NCI-H446 treated with DMSO at 0.1 percent for 48 hours (cell line): ENCODE measurements around the gene LOXL4.

ENCODE experiments used
- DNase-seq: peaks from one replicate; lab custom pipeline; 2025; lab: John Stamatoyannopoulos, UW

The LOXL4 gene

DNA sequence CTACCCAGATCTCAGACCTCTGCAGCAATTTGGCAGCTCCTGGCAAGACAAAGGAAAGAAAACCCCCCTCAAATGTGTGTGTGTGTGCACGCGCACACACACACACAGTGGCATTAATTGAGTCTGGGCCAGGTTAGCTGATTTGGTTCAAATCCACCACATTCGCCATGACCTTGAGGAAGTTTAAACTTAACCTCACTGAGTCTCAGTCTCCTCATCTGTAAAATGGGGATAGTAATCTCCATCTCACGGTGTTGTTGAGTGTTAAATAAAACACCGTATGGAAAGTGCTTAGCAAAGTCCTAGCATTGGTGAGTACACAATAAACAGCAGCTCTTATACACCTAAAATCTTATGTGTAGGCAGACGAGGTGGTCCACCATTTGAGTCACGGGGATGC, 4.9 kb downstream of the LOXL4 start:
- DNase-seq = no peak

DNA sequence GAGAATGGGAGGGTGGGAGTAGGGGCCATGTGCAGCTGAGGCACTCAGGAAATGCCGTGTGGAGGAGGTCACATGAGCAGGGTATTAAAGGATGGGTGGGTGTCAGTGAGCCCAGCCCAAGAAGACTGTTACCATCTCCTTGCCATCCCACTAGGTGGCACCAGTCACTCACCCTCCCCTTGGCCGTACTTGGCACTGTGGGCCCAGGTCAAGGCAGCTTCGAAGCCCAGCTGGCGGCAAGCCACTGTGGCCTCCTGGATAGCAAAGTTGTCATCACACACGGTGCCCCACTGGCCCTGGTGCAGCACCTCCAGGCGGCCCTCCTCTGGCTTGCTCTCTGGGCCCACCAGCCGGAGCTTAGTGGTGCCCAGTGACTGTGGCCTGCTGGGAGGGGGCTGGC, 5.4 kb downstream of the LOXL4 start:
- DNase-seq = no peak

DNA sequence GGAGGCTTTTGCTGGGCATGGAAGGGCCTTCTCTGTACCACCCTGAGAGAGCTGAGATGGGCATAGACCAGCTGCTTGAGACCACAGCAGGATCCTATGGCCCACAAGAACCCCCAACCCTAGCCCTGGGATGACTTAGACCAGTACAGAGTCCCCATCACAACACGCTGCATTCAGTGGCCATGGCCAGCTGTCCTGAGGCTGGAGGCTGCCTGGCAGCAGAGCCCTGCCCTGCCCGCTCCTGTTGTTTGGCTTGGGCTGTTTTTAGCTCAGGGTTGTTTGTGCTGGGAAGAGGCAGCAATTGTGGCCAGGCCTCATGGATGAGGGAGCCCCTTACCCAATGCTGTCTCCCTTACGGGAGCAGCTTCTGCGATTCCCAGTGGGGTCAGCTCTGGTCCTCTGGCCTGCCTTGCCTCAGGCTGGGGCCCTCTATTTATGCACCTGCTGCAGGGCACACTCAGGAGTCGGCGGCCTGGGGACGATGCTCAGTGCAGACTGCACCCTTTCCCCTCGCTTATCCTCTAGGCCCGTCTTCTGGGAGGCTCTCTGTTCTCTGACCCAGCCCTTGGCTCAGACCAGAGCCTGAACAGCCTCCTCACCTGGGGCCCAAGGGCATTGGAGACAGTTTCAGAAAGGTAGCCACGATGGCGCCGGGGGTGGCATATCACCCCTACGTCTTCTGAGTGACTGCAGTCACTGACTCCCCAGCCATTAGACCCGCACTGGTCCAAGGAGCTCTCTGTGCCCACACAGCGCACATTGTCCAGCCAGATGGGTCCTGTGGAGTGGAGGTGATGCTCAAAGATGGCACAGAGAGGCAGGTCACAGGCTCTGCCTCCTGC, 6.3 kb downstream of the LOXL4 start:
- DNase-seq = peak; percentile 32

DNA sequence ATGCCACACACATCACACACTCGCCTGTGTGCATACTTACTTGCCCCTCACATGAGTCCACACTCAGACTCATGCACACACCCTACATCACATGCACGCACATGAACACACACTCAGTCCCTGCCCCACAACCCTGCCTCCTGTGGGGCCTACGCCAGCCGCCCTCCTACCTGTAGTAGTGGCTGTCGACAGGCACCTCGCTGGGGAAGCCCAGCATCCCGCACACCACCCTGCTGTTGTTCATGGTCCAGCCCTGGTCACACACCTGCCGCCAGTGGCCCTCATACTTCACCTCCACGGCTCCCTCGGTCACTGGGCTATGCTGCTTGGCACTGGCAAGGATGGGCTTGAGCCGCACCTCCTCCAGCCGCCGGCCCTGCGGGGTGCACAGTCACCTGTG, 7.2 kb downstream of the LOXL4 start:
- no peak for DNase-seq

DNA sequence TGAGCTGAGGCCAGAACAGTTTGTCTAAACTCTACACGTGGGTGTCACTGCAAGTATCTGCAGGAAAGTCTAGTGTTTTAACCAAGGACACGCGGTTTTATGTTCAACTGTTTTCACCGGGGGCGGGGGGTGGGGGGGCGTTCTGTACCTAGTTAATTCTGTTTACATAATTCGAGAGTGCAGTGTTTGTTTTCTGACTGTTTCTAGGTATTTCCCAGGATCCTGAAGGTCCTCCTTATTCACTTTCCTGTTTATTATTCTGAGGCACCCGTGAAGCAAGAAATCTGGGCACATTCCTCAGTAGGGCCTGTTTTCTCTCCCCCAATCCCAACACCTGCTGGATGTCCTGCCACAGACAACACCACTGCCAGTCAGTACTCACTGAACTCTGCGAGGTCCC, 7.6 kb downstream of the LOXL4 start:
- DNase-seq = no peak

DNA sequence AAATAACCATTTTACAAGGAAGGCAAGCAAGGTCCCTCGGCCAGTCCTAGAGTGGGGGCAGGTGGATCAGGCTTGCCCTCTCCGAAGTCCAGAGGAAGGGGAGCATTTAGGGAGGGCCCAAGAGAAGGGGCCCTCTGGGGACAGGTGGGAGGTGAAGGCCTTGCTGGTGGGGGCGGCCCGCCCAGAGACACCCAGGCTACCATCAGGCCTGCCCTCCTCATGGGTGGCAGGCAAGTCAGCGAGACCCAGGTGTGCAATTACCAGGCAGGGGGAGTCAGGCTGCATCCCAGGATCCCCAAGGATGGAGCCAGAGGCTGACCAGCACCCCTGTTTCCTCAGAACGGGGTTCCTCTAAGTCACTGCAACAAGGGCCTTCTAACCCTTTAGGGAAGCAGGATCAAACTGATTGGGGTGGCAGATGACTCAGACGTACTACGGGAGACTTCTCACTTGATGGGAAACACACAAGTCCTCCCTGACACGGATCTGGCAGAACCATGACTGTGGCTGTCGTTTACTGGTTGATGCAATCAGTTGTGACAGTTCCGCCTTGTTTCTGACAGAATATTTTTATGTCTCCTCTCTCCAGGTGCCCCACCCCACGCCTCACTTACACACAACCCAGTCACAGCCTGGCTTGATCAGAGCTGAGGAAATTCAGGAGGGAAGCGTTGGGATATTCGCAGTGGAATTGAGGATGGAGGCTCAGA, 8.2 kb downstream of the LOXL4 start:
- DNase-seq = no peak

DNA sequence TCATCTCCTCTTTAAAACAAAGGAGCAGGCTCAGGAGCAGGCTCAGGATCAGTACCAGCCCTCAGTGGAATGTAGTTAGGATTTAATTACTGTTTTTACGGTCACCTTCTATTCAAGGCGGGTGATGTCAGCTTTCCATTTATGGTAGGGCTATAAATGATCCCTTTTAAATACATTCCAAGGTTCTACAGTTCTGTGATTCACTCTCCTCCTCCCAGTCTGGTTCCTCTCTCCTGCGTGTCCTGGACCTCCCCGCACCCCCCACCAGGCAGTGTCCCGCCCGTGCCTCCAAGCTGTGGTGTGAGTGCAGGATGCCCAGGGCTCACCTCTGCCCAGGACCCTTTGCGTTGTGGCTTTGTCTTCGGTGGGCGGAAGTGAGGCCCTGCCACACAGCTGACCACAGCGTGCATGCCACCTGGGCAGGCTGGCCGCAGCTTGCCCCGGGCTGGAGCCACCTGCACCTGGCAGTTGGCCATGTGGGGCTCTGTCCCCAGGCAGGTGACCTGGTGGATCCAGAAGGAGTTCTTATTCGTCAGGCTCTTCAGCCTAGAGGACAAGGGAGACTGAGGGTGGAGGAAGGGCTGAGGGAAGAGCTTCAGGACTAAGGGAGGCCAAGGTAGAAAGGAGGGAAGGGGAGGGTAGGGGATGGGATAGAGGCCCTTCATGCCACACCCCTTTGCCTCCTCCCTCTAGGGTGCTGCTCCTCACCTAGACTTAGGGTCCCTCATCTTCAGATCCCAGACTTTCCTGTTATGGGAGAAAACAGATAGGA, 9.1 kb downstream of the LOXL4 start:
- DNase-seq = no peak

DNA sequence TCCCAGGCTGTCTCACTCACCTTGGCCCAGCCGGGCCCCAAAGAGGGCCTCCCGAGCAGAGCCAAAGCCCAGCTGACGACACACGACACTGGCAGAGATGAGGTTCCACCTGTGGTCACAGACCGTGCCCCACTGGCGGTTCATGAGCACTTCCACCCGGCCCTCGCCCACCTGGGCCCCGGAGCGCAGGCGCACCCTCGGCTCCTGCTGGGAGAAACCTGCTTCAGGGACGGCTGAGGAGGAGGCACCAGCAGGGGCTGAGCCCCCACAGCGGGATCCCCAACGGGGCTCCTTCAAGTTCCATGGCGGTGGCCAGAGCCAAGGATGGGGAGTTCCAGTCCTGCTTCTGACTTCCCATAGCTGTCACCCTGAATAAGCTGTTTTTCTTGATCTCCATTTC, 10.0 kb downstream of the LOXL4 start:
- no peak for DNase-seq

DNA sequence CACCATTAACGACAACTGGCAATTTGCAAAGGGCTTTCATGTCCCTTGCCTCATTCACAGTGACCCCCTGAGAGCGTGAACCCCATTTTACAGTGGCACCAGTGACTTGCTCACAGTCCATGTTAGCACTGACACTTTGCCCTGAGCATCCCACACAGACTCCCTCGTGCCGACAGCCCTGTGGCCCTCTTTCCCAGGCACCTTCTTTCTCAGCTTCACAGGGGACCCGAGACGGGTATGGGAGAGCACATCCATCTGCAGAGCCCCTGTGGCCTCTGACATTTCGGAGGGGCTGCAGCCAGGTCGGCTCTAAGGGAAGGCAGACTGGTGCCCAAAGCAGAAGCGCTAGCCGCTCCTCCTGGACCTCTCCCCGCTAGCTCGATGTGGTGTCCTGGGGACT, 10.8 kb downstream of the LOXL4 start:
- no peak for DNase-seq

DNA sequence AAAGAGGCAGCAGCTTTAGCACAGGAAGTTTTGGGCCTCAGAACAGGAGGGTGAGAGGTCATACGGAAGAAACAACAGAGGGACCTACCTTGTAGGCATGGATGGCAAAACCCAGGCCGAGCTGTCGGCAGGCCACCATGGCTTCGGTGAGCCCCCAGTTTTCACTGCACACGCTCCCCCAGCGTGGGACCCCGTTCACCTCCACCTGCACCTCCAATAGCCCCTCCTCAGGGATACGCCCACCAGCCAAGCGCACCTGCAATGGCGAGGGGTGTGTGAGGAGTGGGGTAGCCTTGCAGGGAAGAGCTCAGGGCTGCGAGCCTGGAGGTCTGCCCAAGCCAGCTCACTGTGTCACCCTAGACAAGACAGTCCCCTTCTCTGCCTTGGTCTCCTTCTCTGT, 11.3 kb downstream of the LOXL4 start:
- DNase-seq = no peak

DNA sequence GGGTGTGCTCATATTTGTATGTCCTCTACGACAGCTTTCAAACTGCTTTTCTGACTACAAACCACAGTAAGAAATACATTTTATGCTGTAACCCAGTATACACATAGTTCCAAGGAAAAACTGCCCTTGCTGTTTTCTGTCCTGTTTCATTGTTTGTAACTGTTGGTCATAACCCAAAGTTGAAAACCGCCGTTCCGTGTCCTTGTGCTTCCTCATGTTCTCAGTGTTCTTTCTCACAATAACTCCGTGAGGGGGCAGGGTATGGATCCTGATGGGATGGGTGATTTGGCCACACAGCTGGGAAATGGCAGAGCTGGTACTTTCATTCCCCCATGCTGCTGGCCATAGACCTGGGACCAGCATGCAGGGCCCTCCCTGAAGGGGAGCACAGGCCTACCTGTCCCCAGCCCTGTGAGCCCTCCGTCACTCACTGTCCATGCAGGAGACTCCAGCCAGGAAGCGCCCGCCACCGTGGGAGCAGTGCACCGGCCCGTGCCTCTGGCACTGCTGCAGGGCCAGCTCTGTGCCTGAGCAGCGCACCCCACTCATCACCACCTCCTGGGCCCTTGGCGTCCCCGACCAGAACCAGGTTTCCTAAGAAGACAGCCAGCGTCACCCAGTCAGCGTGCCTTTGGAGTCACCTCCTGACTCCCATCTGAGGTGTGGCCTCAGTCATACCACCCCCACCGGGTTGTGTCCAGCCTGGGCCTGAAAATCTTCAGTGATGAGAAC, 12.7 kb downstream of the LOXL4 start:
- no peak for DNase-seq

DNA sequence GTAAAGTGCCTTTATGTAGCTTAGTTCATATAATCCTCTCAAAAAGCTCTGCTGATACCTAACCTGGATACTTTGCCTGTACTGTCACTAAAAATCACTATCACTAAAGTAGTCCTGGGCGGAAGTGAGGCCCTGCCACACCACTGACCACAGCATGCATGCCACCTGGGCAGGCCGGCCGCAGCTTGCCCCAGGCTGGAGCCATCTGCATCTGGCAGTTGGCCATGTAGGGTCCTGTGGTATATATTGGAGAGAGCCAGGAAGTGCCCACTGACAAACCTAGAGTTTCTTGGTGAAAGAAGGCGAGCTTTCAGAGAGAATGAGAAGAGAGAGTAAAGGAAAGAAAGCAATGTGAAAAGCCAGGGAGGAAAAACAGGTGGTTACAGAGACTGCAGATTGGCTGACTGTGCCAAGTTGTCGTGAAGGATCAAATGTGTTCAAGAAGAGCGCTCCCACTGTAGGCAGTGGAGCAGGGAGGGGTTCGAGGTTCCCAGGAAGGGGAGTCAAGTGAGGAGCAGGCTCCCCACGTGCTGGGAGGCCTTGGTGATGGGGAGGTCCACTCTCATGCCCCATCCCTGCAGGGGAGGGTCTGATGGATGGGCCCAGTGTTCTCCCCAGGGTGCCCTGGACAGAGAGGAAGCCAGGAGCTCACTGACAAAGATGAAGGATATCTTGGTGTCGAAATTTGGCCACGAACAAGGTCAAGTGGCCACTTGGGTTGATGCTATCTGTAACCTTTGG, 13.6 kb downstream of the LOXL4 start:
- no peak for DNase-seq

DNA sequence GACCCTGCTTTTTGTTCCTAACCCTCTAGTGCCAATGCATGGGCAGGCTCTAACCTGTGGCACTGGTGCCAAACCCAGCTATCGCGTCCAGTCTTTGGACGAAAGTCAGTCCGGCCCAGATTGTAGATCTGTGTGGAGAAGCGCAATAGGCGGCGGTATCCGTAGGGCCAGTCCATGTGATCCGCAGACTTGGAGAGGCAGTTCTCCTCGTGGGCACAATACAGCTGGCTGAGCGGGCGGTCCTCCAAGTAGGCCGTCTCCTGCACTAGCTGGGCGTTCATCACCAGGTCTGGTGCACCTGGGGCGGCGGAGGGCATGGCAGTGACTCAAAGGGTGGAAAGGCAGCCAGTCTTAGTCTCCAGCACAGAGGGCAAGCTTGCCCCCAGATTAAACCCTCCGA, 14.5 kb downstream of the LOXL4 start:
- no peak for DNase-seq

DNA sequence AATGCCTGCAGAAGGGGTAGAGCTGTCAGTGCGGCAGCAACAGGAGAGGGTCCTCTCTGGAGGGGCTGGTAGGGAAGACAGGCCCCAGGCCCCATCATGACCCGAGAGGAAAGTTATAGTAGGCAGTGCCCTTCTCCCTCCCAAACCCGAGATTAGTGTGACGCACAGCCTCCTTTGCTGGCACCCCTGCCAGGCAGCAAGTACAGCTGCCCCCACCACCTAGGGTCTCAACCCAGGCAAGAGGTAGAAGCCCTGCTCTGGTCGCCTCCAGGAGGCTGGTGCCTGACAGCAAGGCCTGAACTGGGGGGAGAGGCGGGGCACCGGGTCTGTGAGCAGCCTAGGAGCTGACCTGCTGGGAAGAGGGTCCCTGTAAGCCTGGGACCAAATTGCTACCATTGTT, 15.5 kb downstream of the LOXL4 start:
- DNase-seq = no peak

DNA sequence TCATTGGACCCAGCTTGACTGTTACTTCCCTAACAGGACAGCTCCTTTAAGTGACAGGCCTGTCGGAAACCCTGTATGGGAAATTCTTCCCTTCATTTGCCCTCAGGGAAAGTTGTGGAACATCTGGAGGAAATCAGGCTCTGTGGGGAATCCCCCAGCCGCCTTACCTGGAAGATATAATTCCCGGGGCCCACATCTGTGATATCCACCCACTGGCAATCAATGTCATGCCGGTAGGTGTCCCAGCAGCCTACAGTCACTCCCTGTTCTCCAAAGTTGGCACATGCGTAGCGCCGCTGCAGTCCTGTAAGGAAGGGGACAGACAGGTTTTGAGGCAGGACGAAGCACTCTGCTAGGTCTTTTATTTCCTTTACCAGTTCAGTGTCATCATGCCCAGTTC, 16.6 kb downstream of the LOXL4 start:
- no peak for DNase-seq

DNA sequence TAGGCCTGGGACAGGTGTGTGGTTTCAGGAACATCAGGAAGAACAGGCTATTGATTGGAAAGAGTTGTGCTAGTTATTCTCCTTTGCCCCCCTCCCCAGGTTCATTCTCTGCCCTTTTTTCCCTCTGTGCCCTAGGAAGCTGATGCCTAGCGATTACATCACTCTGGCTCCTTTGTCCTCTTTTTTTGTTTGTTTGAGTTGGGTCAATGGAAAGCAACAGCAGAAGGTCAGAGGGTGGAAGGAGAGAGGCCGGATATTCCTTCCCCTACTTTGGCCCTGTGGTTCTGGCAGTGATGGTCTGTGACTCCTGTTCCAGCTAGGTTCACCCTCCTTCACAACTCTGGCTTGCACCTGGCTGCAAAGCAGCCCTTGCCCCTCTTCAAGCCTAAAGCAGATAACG, 18.9 kb downstream of the LOXL4 start:
- DNase-seq = no peak

DNA sequence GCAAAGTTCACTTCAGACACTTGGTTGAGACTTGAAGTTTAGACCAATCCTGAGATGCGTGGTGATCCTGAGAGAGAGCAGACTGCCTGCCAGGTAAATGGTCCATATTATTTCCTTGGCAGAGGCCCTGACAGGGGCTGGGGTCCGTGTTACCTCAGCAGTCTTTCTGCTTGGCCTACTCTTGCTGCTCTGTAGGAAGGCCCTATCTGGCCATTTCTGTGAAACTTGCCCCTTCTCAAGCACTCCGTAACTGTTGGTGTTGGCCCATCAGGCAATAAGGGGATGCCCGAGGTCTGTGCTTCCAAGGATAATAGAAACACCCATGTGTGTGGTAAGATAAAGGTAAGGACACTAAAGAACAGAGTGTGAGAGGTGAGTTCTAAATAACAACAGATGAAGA, 20.0 kb downstream of the LOXL4 start:
- no peak for DNase-seq

DNA sequence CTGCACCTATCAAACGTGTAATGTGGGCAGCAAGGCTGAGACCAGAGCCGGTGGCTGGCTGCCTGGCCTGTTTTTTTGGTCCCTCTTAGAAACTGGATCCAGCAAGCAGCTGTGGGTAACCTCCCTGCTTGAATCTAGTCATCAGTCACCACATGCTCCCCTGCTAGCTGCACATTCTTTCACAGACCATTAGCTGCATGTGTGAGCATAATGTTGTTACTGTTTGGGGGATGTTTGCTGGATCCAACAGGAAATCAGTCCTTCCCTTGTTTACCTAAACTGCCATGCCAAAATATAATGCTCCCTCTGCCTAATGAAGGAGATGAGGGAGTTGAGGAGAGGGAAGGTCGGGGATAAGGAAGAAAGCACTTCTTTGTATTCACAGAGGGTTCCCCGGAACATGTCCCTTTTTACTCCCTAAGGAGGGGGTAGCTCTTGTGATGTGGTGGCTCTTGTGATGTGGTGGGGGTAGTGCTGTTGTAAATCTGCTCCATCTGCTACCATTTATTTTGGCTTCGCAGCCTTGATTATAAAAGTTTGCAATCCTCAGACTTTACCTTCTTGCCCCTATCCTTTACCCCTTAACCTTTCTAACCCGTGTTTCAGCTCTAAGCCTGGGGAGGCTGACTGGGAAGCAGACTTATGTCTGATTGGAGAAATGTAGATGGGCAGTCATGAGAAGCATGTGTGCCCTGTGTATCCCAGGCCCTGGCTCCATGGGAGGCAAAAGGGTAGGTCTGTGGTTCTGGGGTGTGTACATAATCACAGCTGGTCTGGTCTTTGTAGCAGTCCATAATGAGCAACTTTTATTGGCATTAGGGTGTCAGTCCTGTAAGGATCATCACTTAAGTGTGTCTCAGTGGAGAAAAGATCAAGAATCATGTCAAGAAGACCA, 20.8 kb downstream of the LOXL4 start:
- DNase-seq = peak; percentile 31

DNA sequence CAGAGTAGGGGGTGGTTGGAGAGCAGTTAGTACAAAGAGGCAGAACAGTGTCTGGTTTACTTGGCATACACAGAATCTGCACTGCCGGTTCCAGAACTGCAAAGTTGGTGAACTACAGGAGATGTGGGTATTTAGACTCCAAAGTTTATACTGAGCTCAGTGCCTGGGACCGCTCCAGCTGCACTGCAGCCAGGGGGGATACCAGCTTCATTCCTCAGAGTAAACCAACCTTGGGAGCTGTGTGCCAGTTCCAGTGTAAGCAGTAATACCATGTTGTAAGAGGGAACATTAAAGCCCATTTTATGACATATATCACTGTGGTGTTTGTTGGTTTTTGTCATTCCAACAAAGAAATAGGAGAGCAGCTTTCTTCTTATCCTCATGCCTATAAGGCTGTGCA, 23.4 kb downstream of the LOXL4 start:
- no peak for DNase-seq

DNA sequence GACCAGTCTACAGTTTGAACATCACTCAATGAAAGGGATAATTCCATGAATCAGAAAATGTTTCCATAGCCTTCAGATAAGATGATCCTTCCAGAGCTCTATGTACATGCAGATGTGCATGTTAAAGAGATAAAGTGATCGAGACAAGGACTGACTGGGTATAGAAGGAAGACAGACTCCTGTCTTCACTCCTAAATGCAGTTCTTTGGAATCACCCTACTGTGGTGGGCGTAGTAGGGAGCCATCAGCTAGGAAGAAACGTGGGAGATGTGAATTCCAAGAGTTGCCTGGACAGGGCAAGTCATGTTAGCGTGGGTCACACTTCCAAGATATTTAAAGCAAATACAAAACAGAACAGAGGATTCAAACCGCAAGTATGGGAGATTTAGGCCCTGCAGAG, 23.9 kb downstream of the LOXL4 start:
- no peak for DNase-seq

DNA sequence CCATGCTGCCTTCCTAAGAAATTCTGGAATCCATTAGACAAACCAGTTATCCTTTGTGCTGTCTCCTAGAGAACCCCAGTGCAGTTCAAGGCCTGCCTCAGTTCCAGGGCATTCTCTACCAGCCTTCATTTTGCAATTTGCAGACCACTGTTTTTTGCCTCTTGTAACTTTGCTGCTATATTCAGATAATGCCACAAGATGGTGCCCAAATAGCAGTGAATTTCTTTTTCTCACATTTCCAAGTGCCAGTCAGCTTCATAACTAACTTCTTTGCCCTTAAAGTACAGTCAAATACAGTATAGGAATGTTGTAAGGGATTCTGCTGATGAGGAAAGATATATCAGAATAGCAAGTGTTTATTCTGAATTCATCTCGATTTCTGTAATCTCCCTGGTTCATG, 25.2 kb downstream of the LOXL4 start:
- DNase-seq = no peak
